HEK293T (cell line): Measurements from ENCODE around the gene RABL6.
"Not testable (repeated sequence)": the region's sequence is repeated elsewhere in the genome, so short reads cannot be mapped to it uniquely, and the experiment has no call there.

Experiments
- CTCF ChIA-PET: fragments of 350-600 bp; formaldehyde crosslinking; extraction: SDS; loops from one replicate; lab custom pipeline; 2021; ENCODE audit warnings: antibody characterized with exemption, inconsistent platforms; lab: Yijun Ruan, JAX
- POLR2A ChIA-PET: fragments of 350-600 bp; formaldehyde crosslinking; extraction: SDS; loops from one replicate; lab custom pipeline; 2020; ENCODE audit warnings: antibody characterized with exemption, inconsistent platforms; lab: Yijun Ruan, JAX
- DNase-seq: peaks from one replicate; pipeline ENCODE4 v3.0.0; 2012; ENCODE audit warnings: mixed read lengths; ENCODE audit errors: extremely low spot score
- ARNT ChIP-seq: fragments of 450-650 bp; IDR thresholded peaks from 2 replicates; pipeline ENCODE4 v1.6.1; 2017; ENCODE audit warnings: mild to moderate bottlenecking
- BHLHE40 ChIP-seq: fragments of 450-650 bp; IDR thresholded peaks from 2 replicates; pipeline ENCODE4 v1.6.1; 2016; ENCODE audit warnings: mild to moderate bottlenecking, moderate library complexity, borderline replicate concordance
- CTBP1 ChIP-seq: fragments of 450-650 bp; IDR thresholded peaks from 2 replicates; pipeline ENCODE4 v1.6.1; 2016; ENCODE audit warnings: borderline replicate concordance
- ELF4 ChIP-seq: fragments of 450-650 bp; IDR thresholded peaks from 2 replicates; pipeline ENCODE4 v1.6.1; 2017; ENCODE audit warnings: antibody characterized with exemption
- FOXA1 ChIP-seq: fragments of 450-650 bp; IDR thresholded peaks from 2 replicates; pipeline ENCODE4 v1.6.1; 2016; ENCODE audit warnings: mild to moderate bottlenecking
- FOXK2 ChIP-seq: fragments of 450-650 bp; IDR thresholded peaks from 2 replicates; pipeline ENCODE4 v1.6.1; 2016; ENCODE audit warnings: mild to moderate bottlenecking
- HDGF ChIP-seq: fragments of 450-650 bp; IDR thresholded peaks from 2 replicates; pipeline ENCODE4 v1.6.1; 2017; ENCODE audit warnings: antibody characterized with exemption, borderline replicate concordance
- L3MBTL2 ChIP-seq: fragments of 450-650 bp; conservative IDR thresholded peaks from 2 replicates; pipeline ENCODE4 v1.6.1; 2016; ENCODE audit warnings: mild to moderate bottlenecking
- LEF1 ChIP-seq: fragments of 450-650 bp; IDR thresholded peaks from 2 replicates; pipeline ENCODE4 v1.6.1; 2017; ENCODE audit warnings: mild to moderate bottlenecking, borderline replicate concordance
- NFRKB ChIP-seq: fragments of 450-650 bp; IDR thresholded peaks from 2 replicates; pipeline ENCODE4 v1.6.1; 2016; ENCODE audit warnings: mild to moderate bottlenecking, moderate library complexity
- SP1 ChIP-seq: fragments of 450-650 bp; IDR thresholded peaks from 2 replicates; pipeline ENCODE4 v1.6.1; 2017
- SUZ12 ChIP-seq: fragments of 450-650 bp; IDR thresholded peaks from 2 replicates; pipeline ENCODE4 v1.6.1; 2016; ENCODE audit warnings: mild to moderate bottlenecking
- TARDBP ChIP-seq: fragments of 450-650 bp; IDR thresholded peaks from 2 replicates; pipeline ENCODE4 v1.6.1; 2016
- ZNF384 ChIP-seq: fragments of 450-650 bp; IDR thresholded peaks from 2 replicates; pipeline ENCODE4 v1.6.1; 2016
- TF ChIP-seq, protein P1 (sequence below): fragments of 450-650 bp; IDR thresholded peaks from 2 replicates; pipeline ENCODE4 v1.6.1; 2016

The RABL6 gene

DNA sequence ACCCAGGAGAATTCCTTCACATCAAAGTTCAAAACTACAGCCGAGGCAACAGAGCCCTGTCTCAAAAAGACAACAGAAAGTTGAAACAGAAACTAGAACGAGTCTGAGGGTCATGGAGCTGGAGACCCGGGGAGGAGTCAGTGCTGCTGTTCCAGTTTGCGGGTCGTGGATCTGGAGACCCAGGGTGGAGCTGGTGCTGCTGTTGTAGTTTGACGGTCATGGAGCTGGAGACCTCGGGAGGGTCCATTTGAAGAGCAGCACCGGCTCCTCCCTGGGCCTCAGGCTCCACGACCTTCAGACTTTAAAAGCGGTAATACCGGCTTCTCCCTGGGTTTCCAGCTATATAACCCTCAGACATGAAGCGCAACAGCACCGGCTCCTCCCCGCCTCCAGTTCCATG is 30.4 kb upstream of the RABL6 start:
- ChIA-PET POLR2A (interaction anchor here (1.0 kb wide), 1 partner anchor 49 kb away, joined by 3 read pairs; no protein-coding TSS in a partner anchor), CTCF (interaction anchor here (1.2 kb wide), 1 partner anchor 8 kb away, joined by 4 read pairs; no protein-coding TSS in a partner anchor)
- no peak for DNase-seq
- TF ChIP-seq CTBP1, result no peak
- no peak for TF ChIP-seq SUZ12
- no peak for TF ChIP-seq ELF4
- no peak for TF ChIP-seq LEF1
- no peak for TF ChIP-seq L3MBTL2
- no peak for TF ChIP-seq HDGF
- TF ChIP-seq SP1, result no peak
- no peak for TF ChIP-seq TARDBP
- no peak for TF ChIP-seq FOXA1
- TF ChIP-seq FOXK2, result no peak

DNA sequence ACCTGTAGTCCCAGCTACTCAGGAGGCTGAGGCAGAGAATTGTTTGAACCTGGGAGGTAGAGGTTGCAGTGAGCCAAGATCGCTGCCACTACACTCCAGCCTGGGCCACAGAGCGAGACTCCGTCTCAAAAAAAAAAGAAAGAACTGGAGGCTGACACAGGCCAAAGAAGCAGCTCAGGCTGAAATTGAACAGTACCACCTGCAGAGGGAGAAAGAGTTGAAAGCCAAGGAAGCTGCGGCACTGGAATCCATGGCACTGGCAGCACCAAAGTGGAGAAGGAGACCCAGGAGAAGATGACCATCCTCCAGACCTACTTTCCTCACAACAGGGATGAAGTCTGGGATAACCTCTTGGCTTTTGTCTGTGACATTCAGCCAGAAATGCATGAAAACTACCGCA is 27.9 kb upstream of the RABL6 start:
- ChIA-PET CTCF (interaction anchor here (0.5 to 2.5 kb wide), 8 partner anchors 9 to 280 kb away, joined by 3 to 7 read pairs (median 4); no protein-coding TSS in a partner anchor), POLR2A (interaction anchor here (0.7 to 1.5 kb wide), 3 partner anchors 17 to 443 kb away, joined by 3 to 5 read pairs (median 3); no protein-coding TSS in a partner anchor)
- no peak for DNase-seq
- TF ChIP-seq L3MBTL2 (no peak), LEF1 (no peak), ELF4 (no peak), SP1 (no peak), ARNT (no peak)

DNA sequence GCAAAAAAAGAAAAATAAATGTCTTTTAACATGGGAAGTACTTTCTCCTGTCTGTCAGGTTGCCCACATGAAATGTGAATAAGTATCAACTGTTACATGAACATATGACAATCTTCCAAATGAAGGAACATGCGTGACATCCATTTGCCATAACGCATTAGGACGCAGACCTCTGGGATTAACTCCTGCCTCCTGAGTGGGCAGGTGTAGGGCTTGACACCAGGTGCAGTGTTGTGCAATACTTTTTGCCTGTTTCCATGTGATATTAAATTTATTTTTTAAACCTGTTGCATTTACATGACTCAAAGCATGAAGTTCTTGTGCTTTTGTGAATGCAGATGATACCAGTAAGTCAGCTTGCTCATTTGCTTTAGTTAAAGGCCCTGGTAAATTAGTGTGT is 25.3 kb upstream of the RABL6 start:
- ChIA-PET POLR2A (no interaction called here), CTCF (interaction anchor here (1.0 kb wide), 1 partner anchor 13 kb away, joined by 3 read pairs; no protein-coding TSS in a partner anchor)
- no peak for DNase-seq
- TF ChIP-seq ARNT (no peak), SUZ12 (no peak), FOXA1 (no peak), FOXK2 (no peak), CTBP1 (no peak), ELF4 (no peak)
- TF ChIP-seq, protein P1, sequence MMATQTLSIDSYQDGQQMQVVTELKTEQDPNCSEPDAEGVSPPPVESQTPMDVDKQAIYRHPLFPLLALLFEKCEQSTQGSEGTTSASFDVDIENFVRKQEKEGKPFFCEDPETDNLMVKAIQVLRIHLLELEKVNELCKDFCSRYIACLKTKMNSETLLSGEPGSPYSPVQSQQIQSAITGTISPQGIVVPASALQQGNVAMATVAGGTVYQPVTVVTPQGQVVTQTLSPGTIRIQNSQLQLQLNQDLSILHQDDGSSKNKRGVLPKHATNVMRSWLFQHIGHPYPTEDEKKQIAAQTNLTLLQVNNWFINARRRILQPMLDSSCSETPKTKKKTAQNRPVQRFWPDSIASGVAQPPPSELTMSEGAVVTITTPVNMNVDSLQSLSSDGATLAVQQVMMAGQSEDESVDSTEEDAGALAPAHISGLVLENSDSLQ, result no peak

DNA sequence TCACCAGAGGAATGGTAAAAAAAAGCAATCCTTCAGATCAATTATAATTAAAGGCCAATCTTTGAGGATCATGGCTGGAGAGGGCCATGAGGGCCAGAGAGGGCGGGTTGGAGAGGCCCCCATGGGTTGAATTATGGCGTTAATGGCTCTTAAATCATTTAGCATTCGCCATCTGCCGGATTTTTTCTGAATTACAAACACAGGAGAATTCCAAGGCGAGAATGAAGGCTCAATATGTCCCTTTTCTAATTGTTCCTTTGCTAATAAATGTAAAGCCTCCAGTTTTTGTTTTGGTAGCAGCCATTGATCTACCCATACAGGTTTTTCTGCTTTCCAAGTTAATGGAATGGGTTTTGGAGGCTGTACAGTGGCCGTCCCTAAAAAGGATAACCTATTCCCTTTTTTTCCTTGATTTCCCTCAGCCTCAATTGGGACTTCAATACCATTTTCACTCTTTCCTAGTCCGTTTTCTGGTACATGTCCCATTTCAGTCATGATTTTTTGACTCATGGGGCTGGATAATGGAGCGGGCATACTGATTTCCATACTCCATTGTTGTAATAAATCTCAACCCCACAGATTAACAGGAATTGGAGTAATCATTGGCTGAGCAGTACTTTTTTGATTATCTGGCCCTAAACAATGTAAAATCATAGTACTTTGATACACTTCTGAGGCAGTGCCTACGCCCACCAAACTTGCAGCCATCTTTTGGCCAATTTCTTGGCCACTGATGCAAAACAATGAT is 23.3 kb upstream of the RABL6 start:
- no peak for DNase-seq
- ChIA-PET POLR2A (no interaction called here), CTCF (interaction anchor here (1.1 kb wide), 1 partner anchor 21 kb away, joined by 3 read pairs; no protein-coding TSS in a partner anchor)
- TF ChIP-seq FOXK2, result no peak
- TF ChIP-seq, protein P1, result peak; percentile 68

DNA sequence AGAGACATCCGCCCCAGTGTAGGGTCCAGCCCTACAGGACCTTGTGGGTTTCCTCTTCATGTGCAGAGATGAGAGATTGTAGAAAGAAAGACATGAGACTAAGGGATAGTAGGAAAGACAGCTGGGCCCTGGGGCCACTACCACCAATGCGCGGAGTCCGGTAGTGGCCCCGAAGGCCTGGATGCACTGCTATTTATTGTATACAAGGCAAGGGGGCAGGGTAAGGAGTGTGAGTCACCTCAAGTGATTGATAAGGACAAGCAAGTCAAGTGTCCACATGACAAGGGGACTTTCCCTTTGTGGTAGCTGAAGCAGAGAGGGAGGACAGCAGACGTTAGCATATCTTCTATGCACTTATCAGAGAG is 22.8 kb upstream of the RABL6 start:
- DNase-seq, result no peak
- CTCF ChIA-PET, result interaction anchor here (0.6 kb wide), 1 partner anchor 102 kb away, joined by 4 read pairs; the partner anchor contains the start of gene TRAF2
- TF ChIP-seq BHLHE40, result no peak
- TF ChIP-seq ZNF384, result no peak
- no peak for TF ChIP-seq L3MBTL2
- TF ChIP-seq, protein P1, result no peak
- POLR2A ChIA-PET, result no interaction called here

DNA sequence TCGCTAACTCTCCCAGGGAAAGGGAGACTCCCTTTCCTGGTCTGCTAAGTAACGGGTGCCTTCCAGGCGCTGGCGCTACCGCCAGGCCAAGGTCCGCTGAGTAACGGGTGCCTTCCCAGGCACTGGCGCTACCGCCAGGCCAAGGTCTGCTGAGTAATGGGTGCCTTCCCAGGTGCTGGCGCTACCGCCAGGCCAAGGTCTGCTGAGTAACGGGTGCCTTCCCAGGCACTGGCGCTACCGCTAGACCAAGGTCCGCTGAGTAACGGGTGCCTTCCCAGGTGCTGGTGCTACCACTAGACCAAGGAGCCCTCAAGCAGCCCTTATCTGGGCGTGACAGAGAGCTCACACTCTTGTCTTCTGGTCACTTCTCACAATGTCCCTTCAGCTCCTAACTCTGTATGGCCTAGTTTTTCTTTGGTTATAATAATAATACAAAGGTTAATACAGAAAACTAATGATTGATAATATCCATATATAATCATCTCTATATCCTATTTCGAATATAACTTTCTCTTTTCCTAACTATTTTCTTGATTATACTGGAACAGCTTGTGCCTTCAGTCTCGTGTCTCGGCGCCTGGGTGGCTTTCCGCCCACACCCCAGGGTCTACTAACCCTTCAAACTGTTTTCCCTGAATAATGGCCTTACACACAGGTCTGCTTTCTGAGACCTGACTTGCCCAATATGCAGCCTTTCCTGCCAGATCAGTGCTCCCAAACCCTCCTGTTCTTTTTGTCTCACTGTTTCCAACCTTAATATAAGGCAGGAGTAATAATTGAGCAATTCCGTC is 22.0 kb upstream of the RABL6 start:
- CTCF ChIA-PET, result interaction anchor here (0.6 to 0.7 kb wide), 2 partner anchors 59 to 101 kb away, joined by 4 to 7 read pairs; partner anchors contain the start of gene TRAF2
- DNase-seq, POLR2A ChIA-PET: not testable (repeated sequence)

DNA sequence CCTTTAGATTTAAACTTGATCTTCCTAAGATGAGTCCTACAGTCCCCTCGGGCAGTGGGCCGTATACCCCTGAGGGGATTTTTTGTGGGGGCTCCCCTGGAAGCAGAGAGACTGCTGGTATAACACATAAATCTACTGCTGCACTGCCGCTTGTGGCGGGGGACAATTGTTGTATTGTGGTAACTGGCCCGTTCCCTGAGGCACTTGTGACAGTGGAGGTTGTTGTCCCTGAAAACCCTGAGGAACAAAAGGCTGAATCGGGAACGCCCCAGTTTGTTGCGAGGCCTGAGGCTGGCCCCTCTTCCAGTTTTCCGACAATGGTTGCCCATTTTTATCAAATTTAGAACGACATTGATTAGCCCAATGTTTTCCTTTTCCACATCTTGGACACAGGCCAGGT is 21.3 kb upstream of the RABL6 start:
- ChIA-PET POLR2A (no interaction called here), CTCF (interaction anchor here (0.6 kb wide), 1 partner anchor 248 kb away, joined by 3 read pairs; no protein-coding TSS in a partner anchor)
- no peak for DNase-seq
- TF ChIP-seq SP1, result no peak
- TF ChIP-seq HDGF, result no peak
- no peak for TF ChIP-seq BHLHE40
- TF ChIP-seq NFRKB, result no peak
- TF ChIP-seq, protein P1, result no peak

DNA sequence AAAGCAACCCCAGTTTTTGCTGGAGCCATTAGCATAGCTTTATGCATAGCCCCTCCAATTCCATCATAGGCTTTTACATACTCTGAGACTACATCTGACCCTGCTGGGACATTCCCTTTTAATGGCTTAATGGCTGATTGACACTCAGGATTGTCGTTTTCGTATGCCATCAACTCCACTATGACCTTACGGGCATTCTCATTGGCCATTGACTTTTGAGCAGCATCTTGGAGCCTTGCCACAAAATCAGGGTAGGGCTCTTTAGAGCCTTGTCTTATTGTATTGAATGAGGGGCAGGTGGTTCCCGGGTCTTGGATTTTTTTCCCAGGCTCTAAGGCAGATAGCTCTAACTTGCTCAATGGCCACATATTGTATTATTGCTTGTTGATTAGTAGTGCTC is 20.8 kb upstream of the RABL6 start:
- POLR2A ChIA-PET, DNase-seq: not testable (repeated sequence)
- CTCF ChIA-PET, result interaction anchor here (0.6 to 1.7 kb wide), 2 partner anchors 242 to 248 kb away, joined by 3 to 4 read pairs; no protein-coding TSS in a partner anchor
